Stimulated activated CD8-positive, alpha-beta memory T cell treated with anti-CD3 and anti-CD28 coated beads, Interleukin-15, amount 100 ng/mL, for 4 hours (primary cell): ENCODE data around the gene TMEM109.
A peak's percentile ranks its signal among the peaks of the same experiment; 100 is the strongest.

Experiments used
- DNase-seq, 2 donors: peaks; one replicate each; pipeline ENCODE4 v3.0.0-alpha.2; 2020; ENCODE audit warnings: low read depth in 2 of 2

The TMEM109 gene, protein sequence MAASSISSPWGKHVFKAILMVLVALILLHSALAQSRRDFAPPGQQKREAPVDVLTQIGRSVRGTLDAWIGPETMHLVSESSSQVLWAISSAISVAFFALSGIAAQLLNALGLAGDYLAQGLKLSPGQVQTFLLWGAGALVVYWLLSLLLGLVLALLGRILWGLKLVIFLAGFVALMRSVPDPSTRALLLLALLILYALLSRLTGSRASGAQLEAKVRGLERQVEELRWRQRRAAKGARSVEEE

DNA sequence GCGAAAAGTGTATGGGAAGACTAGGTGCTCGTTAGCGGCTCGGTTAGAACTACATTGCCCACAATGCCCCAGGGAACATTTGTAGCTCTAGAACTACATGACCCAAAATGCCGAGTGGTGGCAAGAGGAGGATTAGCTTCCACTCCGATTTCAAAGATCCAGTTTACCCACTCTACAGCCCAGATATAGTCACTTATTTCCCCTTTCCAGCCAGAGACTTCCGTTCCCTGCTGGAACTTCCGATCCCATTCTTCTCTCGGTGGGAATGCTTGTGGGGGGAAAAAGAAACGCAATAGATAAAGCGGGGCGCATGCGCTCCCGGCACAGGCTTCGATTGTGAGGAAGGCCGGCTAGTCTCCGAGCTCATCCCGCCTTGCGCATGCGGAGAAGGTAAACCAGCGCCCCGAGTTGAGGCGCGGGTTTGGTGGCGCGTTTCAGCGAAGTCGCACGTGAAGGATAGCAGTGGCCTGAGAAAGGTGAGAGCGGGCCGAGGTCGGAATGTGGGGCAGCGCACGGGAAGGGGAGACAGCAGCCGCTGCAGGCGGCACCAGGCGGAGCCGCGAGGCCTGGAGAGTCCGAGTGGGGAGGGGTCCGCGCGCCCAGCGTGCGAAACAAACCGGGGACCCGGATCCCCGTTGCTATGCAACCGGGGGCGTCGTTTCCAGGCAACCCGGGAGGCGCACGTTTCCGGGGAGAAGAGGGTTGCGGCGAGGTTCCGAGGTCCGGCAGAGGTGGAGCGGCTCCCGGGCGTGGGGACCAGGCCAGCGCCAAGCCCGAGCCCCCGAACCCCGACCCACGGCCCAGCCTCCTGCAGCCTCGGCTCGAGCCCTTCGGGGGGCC, at the start of gene TMEM109:
TSS of gene TMEM109 (plus strand) at position 366 of the 840 bp plus-strand sequence. CDS start 5,536 bp downstream, outside the sequence.
- DNase-seq: peak; percentile 74 to 84

GRCh38 chr11:60864856-60865513, 49.0 kb upstream of the TMEM109 start:
- no peak for DNase-seq

GRCh38 chr11:60866911-60867870, 46.8 kb upstream of the TMEM109 start, which contains the start of gene ZP1:
Gene ZP1, plus strand, starts transcription at chr11:60867542. Its CDS starts 20 bp downstream, at chr11:60867562.
- no peak for DNase-seq

GRCh38 chr11:60867871-60868681, 45.9 kb upstream of the TMEM109 start:
- DNase-seq: no peak

DNA sequence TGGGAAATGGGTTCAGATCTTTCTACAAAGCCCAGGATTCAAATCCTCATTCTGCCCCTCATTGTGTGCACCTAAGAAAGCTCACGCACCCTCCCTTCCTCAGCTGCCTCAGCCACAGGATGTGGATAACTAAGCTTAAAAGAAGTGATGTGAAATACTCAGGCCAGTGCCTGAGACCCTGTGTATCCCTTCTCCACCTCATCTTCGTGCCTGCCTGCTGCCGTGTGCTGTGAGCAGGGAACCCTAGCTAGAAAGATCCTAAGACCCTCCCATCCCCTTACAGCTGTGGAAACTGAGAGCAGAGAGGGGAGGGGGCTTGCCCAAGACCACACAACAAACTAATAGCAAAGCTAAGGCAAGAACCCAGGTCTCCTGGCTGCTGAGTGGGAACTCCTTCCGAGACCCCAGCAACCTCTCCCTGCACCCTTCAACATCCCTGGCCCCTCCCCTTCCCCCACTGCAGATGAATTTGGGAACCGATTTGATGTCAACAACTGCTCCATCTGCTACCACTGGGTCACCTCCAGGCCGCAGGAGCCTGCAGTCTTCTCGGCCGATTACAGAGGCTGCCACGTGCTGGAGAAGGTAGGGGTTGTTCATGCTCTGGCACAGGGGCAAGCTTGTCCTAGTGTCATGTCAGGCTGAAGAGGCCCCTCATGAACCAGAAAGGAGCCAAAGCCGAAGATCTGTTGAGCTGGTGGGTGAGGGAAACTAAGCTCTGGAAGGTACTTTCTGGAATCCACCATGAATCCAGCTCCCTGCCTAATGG, 45.1 kb upstream of the TMEM109 start:
- DNase-seq: no peak

DNA sequence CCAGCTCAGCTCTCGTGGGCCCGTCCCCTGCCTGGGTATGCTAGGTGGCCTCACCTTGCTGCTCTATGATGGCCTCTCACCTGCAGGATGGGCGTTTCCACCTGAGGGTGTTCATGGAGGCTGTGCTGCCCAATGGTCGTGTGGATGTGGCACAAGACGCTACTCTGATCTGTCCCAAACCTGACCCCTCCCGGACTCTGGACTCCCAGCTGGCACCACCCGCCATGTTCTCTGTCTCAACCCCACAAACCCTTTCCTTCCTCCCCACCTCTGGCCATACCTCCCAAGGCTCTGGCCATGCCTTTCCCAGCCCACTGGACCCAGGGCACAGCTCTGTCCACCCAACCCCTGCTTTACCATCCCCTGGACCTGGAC, 44.5 kb upstream of the TMEM109 start:
- no peak for DNase-seq

DNA sequence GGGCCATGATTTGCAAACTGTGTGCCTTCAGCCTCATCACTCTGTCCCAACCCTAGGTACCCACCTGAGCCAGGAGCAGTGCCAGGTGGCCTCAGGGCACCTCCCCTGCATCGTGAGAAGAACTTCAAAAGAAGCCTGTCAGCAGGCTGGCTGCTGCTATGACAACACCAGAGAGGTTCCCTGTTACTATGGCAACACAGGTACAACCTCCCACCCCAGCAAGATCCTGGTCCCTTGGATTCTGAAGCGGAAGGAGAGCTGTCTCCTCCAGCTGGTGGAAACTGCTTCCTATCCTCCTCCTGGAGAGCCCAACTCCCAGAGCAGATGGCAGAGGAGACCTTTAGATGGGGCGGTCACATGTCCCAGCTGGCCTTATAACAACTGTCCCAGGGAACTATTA, 43.7 kb upstream of the TMEM109 start:
- DNase-seq: no peak

DNA sequence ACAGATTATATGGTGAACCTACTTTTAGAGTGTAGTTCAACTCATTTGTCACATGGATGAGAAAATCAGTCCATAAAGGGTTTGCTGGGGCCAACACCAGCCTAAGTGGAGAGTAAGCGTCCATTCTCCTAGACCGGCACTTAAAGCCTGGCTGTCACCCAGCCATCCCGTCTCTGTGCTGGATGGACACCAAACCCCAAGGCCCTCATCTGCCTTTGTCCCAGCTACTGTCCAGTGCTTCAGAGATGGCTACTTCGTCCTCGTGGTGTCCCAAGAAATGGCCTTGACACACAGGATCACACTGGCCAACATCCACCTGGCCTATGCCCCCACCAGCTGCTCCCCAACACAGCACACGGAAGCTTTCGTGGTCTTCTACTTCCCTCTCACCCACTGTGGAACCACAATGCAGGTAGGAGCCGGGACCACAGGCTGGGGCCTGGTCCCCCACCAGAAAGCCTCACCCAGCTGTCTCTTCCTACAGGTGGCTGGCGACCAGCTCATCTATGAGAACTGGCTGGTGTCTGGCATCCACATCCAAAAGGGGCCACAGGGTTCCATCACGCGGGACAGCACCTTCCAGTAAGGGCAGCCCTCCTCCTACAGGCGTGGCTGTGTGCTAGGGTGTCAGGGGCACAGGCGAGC, 43.1 kb upstream of the TMEM109 start:
- no peak for DNase-seq

DNA sequence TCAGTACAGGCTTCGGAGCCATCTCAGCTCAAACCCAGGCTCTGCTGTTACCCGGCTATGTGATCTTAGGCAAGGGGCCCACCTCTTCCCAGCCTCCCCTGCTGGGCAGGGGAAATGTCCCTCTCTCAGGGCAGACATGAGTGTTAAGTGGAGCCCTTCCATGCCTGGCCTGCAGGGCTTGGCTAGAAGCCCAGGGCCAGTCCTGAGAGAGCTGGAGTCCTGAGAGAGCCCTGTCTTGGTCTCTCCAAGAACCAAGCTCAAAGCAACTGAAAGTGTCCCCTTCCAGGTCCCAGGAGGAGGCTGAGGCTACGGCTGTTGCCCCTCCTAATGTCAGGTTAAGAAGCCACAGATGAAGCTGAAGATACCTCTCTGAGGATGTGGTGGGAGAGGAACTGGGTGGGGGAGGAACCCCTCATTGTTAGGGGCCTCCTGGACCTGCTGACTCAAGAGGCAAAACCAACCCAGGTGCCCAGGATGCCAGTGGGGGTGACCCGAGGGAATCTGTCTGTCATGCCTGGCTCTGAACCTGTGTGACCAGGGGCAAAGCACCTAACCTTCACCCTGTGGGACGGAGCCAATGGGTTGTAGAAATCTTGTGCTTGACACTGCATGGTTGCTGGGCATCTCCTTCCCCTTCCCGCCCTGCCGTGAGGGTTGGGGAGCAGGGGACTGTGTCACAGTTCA, 42.4 kb upstream of the TMEM109 start:
- no peak for DNase-seq

DNA sequence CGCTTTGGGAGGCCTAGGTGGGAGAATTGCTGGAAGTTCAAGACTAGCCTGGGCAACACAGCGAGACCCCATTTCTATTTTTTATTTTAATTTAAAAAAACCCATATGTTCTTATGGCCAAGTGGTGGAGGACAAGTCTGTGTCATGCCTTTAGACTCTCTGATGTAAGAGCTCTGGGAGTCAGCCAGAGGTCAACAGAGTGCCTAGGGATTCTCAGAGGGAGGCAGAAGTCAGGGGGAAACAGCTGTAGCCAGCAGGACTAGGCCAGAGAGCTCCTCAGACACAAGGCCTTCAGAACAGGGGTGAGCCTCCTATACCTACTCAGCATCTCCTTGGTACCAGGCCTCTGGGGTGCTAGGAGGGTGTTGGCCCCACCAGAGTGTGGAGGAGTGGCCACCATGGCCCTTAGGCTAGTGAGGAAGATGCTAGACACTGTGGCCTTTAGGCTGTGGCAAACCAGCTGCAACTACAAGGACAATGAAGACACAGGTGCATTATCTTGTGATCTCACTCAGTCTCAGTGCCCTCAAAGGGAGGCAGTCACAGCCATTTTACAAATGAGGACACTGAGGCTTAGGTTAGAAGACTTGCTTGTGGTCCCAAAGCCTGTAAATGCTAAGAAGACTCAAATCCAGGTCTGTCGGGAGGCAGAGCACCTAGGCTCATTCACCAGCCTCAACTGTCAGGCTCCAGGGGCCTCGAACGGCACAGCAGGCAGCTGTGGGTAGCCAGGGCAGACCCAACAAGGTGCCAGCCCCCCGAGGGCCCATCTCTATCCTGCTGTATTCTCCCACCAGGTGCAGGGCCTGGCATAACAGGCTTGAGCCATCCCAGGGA, 41.6 kb upstream of the TMEM109 start:
- DNase-seq: no peak

GRCh38 chr11:60872961-60873524, 40.9 kb upstream of the TMEM109 start:
- no peak for DNase-seq

DNA sequence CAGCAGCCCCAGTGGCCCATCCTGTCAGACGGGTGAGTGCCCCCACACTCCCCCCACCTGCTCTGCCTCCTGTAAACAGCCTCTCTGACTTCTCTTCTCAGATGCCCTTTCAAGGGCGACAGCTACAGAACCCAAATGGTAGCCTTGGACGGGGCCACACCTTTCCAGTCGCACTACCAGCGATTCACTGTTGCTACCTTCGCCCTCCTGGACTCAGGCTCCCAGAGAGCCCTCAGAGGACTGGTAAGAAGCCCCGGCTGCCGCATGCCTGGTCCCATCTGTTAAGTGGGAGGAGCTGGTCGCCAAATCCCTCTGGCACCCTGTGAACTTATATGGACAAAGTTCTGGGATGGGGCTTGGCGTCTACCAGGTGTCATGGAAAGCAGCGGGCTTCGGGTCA, 40.4 kb upstream of the TMEM109 start:
- DNase-seq: no peak

DNA sequence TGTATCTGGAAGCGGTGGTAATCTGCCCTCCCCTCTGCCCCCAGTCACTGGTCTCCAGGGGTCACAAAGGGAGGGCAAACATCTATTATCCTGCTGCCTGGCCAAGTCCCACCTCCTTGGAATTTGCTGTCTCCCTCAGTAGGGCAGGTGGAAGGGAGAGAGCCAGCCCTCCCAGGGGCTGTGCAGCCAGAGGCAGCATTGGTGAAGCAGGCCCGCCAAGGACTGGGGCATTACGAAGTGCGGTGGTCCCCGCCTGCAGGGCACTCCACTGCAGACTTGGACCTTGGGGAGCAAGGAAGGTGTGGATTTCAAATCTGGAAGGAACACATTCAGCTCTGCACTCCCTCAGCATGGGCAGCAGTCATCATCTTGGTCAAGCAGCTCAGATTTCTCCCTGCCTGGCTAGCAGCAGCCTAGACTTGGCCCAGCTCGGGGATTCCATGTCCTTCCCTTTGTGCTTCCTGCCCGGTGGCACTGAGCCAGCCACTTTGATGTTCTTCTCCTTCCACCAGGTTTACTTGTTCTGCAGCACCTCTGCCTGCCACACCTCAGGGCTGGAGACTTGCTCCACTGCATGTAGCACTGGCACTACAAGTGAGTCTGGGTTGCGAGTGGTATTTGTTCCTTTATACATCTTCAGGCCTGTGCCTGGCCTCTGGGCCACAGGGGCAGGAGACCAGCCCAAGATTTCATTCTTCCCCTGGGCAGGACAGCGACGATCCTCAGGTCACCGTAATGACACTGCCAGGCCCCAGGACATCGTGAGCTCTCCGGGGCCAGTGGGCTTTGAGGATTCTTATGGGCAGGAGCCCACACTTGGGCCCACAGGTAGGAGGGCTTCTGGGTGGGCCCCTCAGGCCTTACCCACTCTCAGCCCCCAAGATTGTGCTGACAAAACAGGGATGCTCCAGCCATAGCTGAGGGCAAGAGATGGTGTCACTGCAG, 39.3 kb upstream of the TMEM109 start:
- no peak for DNase-seq

DNA sequence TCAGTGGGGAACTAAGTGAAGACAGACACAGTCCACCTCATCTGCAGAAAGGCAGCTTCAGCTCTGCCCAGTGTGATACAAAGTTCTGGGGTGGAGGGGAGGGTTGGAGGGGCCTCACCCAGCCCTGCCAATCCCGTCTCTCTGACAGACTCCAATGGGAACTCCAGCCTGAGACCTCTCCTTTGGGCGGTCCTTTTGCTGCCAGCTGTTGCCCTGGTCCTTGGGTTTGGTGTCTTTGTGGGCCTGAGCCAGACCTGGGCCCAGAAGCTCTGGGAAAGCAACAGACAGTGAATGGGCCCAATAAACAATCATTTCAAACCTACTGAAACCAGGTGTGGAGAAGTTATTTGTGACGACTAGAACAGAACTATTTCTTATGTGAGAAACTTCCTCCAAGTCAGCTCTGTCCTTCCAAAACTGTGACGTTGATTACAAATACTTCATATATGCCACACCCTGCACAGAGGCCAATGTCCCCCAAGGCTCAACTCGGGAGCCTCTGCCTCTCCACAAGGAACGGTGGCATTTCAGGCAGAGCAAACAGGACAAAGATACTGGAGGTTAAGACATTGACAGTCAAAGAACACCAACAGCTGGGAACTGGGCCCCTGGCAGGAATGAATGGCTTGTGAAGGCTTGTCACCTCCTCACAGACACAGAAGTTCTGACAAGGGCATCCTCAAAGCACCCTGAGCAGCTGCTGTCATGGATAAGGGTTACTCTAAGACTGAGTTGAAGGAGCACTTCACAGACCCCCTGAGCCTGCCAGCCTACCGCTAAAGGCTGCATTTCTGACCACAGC, 38.4 kb upstream of the TMEM109 start:
- DNase-seq: no peak

GRCh38 chr11:60876168-60876485, 37.8 kb upstream of the TMEM109 start:
- DNase-seq: no peak
